Mucosa of descending colon (tissue), 3 donors: Measurements from ENCODE around the gene CADM1. TPM values are rescaled to one million over a fixed set of nuclear protein-coding genes. Genes with fewer than 3 reads are reported as not detected.

Source experiments
- ATAC-seq: fragments of 200-7000 bp; cut with Tn5 transposase; one replicate; pipeline ENCODE4 v1.9.1; 2020; ENCODE audit warnings: mild to moderate bottlenecking, moderate library complexity
- DNase-seq, 3 donors: peaks; one replicate each; pipeline ENCODE4 v3.0.0-alpha.2; 2020
- H3K36me3 ChIP-seq: fragments of 200-600 bp; one replicate; pipeline ENCODE4 v1.8.0; 2021; ENCODE audit warnings: low read depth, mild to moderate bottlenecking
- H3K4me1 ChIP-seq: fragments of 200-600 bp; one replicate; pipeline ENCODE4 v1.8.0; 2021; ENCODE audit warnings: low read depth, mild to moderate bottlenecking
- H3K4me3 ChIP-seq: fragments of 200-600 bp; one replicate; pipeline ENCODE4 v1.8.0; 2021; ENCODE audit warnings: mild to moderate bottlenecking
- H3K9me3 ChIP-seq: fragments of 200-600 bp; one replicate; pipeline ENCODE4 v1.8.0; 2021; ENCODE audit warnings: mild to moderate bottlenecking
- intact Hi-C, 2 donors: fragments of 100-400 bp; cut with DNase I in 1 of 2; cut with micrococcal nuclease in 1 of 2; formaldehyde crosslinking; loops; one replicate each; pipeline versions ENCODE4 v1.11.0 to v1.11.1; 2022; cut with DNase I, micrococcal nuclease
- total RNA-seq, 3 donors: library from RNA; stranded (reverse); fragmentation: NEBNext Ultra II Directional in 2 of 3; extraction: Animal tissue kit (Norgen Biotek cat#: 25700) in 2 of 3; gene quantifications; one replicate each; pipeline versions ENCODE4 v1.2.1 to v1.2.4, GENCODE V29; 2021 to 2023
- TF ChIP-seq, protein P1 (sequence below): fragments of 200-600 bp; IDR thresholded peaks from one replicate; pipeline ENCODE4 v1.8.0; 2022; ENCODE audit warnings: antibody characterized with exemption, mild to moderate bottlenecking
- donor health status: DM: no; HTN: no; CAD: no; lungs with moderate emphysema.
- donor health status: DM: no; HTN: no; CAD: no.
- donor health status: DM: no; HTN: yes; CAD: no.

The CADM1 gene
- total RNA-seq, 3 donors from 2014 or later, result 4.3 to 20.2 (median 7.2) TPM

DNA sequence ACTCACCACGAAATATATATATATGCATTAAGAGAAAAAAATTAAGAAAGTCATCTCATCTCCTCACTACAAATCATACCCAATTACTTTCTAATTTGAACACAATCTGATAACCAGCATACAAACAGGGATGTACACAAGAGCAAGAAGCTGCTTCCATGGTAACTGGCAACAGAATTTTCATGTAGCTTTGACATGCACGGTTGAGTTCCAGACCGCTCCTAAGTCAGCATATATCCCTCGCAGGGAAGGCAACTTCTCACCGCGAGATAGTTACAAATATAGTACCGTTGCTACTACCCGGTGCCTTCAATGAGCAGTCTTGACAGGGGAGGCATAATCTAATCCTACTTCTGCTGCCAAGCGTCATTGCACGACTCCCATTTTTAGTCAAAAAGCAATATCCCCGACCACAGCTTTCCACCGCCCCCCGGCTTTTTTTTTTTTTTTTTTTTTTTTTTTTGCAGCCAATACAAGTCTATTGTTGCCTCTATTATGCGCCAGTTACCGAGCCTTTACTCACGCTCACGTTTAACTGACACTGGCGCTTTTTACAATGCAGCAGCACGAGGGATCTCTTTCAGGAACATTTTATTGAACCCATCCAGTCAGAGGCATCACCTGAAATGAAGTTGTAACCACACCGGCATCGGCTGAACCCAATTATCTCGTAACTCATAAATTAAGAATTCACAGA lies 2.2 kb downstream of the CADM1 start:
- no peaks in the 10 kb centered on the region for H3K9me3 ChIP-seq

DNA sequence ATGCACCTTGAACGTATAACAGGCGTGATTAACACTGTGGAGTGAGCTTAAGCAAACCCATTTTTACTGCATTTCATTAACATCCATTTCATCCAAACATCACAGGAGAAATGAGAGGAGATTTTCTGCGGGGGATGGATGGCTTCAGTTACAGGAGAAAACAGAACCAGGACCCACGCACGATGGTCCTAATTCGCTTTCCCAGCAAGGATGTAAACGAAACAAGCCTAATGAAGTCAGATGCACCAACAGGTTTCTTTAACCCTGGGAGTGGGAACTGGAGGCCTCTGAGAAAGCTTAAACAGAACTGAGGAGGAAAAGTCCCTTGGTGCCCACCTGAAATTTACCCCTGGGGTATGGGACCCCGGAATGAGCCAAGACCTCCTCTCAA lies 2.7 kb downstream of the CADM1 start:
- DNase-seq (no peak), ATAC-seq (no peak)
- TF ChIP-seq, protein P1, sequence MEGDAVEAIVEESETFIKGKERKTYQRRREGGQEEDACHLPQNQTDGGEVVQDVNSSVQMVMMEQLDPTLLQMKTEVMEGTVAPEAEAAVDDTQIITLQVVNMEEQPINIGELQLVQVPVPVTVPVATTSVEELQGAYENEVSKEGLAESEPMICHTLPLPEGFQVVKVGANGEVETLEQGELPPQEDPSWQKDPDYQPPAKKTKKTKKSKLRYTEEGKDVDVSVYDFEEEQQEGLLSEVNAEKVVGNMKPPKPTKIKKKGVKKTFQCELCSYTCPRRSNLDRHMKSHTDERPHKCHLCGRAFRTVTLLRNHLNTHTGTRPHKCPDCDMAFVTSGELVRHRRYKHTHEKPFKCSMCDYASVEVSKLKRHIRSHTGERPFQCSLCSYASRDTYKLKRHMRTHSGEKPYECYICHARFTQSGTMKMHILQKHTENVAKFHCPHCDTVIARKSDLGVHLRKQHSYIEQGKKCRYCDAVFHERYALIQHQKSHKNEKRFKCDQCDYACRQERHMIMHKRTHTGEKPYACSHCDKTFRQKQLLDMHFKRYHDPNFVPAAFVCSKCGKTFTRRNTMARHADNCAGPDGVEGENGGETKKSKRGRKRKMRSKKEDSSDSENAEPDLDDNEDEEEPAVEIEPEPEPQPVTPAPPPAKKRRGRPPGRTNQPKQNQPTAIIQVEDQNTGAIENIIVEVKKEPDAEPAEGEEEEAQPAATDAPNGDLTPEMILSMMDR, result no peak
- intact Hi-C loops, result loop anchor here (10.0 kb wide), 1 partner anchor 167 kb away; no protein-coding TSS in a partner anchor
- Histone ChIP-seq H3K4me1 (peaks cover 20% of the 10 kb centered on the region), H3K36me3 (no peaks in the 10 kb centered on the region), H3K4me3 (no peak overlapping the region), H3K9me3 (no peaks in the 10 kb centered on the region)

More for the DNA sequence above, 2.2 kb downstream of the CADM1 start:
- peaks cover 20% of the 10 kb centered on the region for H3K4me1 ChIP-seq
- no peak for ATAC-seq
- no peaks in the 10 kb centered on the region for H3K36me3 ChIP-seq
- H3K4me3 ChIP-seq, result no peak overlapping the region
- peak in 1 of 3 donors; percentile 3 for DNase-seq
- TF ChIP-seq, protein P1, result no peak
- intact Hi-C loops, result loop anchor here (10.0 kb wide), 1 partner anchor 167 kb away; no protein-coding TSS in a partner anchor

DNA sequence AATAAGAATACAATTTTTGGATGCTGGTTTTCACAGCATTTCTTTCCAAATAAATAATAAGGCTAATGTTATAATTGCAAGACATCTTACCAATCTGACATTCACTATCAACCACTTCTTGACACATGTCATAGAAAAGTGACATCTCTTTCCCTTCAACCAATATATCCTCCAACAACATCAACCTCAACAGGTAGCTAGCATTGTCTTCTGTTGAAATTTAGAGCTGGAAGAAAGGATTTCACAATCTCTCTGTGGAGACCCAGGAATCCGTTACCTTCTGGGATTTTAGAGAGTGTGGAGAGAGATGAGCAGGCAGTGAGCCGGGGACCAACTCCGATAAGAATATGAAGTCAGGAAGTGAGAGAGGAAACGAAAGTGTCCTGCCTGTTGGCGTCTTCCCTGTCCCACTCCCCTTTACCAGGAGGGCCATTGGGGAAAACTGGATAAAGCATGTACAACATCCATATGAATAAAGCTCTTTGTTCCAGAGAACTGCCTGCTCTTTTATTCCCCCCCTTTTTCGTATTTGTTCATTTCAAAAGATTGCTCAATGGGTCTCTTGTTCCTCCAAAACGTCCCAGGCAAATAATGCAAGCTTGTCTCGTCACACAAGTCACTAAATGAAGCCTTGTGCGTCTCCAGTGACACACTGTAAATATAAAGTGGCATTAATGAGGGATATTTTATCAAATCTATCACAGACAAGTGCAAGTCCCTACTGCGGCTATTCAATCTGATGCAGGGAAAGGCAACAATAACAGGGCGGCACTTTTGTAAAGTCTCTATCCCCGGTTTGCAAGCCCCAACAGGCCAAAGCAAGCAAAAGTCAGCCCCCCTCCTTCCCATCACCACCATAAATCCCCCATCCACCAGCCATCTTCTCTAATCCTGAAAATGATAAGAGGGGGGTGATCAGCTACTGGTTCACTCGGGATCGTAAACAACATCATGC lies 3.4 kb downstream of the CADM1 start:
- ATAC-seq, result no peak
- intact Hi-C loops, result loop anchor here (10.0 kb wide), 1 partner anchor 166 kb away; no protein-coding TSS in a partner anchor
- Histone ChIP-seq H3K4me1 (peaks cover 20% of the 10 kb centered on the region), H3K4me3 (no peak overlapping the region), H3K9me3 (no peaks in the 10 kb centered on the region), H3K36me3 (no peaks in the 10 kb centered on the region)
- no peak for DNase-seq
- TF ChIP-seq, protein P1, result no peak

DNA sequence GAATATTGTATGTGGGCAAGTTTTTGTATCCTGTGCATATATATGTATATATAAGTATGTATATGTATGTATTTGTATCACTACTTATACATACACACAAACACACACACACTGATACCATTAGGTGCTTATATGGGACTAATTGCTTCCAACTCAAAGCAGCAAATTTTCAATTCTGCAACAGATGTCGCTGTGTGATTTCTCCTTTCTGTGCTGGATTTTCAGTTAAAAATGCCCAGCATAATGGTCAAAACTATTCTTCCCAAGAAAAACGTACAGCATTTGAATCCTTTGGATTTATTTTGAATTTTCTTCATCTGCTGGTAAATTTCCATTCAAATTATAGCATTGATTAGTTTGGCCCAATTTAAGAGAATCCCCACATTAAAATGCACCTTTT lies 4.3 kb downstream of the CADM1 start:
- Histone ChIP-seq H3K9me3 (no peaks in the 10 kb centered on the region), H3K36me3 (no peaks in the 10 kb centered on the region), H3K4me1 (peaks cover 20% of the 10 kb centered on the region), H3K4me3 (no peak overlapping the region)
- intact Hi-C loops, result loop anchor here (10.0 kb wide), 1 partner anchor 165 kb away; no protein-coding TSS in a partner anchor
- TF ChIP-seq, protein P1, result no peak
- ATAC-seq, result no peak
- no peak for DNase-seq

DNA sequence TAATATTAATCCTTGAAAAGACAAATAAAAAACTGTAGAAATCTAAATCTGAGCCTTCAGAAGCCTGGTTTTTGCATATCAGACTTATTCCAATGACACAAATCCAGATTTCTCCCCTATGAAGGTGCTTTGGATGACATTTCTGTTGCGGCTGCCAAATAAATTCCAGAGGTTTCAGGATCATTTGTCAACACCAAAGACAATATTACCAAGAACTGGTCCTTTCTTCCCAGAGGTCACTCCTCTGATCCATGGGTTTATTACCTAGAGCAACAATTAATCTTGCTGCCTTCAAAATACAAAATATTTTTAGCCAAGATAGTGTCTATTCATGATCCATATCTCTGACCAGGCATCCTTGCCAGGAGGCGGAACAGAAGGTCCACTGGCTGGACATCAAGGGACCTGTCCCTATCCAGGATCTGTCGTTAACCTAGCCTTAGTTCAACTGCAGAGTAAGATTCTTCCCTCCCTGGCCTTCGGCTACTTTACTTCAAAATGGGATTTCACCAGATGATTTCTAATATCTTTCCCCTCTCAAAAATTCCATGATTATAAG lies 4.9 kb downstream of the CADM1 start:
- no peaks in the 10 kb centered on the region for H3K9me3 ChIP-seq
- H3K36me3 ChIP-seq, result no peaks in the 10 kb centered on the region
- peaks cover 20% of the 10 kb centered on the region for H3K4me1 ChIP-seq
- ATAC-seq (no peak), DNase-seq (no peak)
- TF ChIP-seq, protein P1, result no peak
- H3K4me3 ChIP-seq, result no peak overlapping the region
- intact Hi-C loops, result no loop called here
